H1 (cell line): ENCODE data around the gene PPIC. TPM values are rescaled to one million over a fixed set of nuclear protein-coding genes. Genes with fewer than 3 reads are reported as not detected.

Experiments
- CTCF ChIA-PET: fragments of 300-600 bp; sonication (Branson Sonifier 250); formaldehyde crosslinking; loops from one replicate; lab custom pipeline; 2021; ENCODE audit not compliant: partially characterized antibody; lab: Charles Lee
- POLR2A ChIA-PET: fragments of 300-600 bp; sonication (Branson Sonifier 250); formaldehyde crosslinking; loops from one replicate; lab custom pipeline; 2021; ENCODE audit warnings: inconsistent platforms; ENCODE audit not compliant: partially characterized antibody; lab: Charles Lee
- DNase-seq, 2 experiments: peaks; one replicate each; pipeline versions ENCODE4 v3.0.0 to v3.0.0-alpha.2; 2010 to 2022; ENCODE audit warnings: low spot score in 2 of 2, low read depth in 1 of 2, mixed read lengths in 1 of 2
- FAIRE-seq: peaks from 2 replicates; lab custom pipeline; 2011; peaks lifted over from hg19 to GRCh38; lab: Jason Lieb, UNC
- H2AFZ ChIP-seq: 2 replicates; pipeline ENCODE4 v1.8.1; 2012; ENCODE audit warnings: low read length, inconsistent platforms
- H2AK5ac ChIP-seq: 2 replicates; pipeline ENCODE4 v1.6.1; 2013; ENCODE audit warnings: low read depth, low read length
- H2BK120ac ChIP-seq: replicated peaks from 2 replicates; pipeline ENCODE3; 2013; ENCODE audit warnings: low read depth, low read length, inconsistent platforms
- H2BK12ac ChIP-seq: 2 replicates; pipeline ENCODE4 v1.6.1; 2013; ENCODE audit warnings: low read depth, low read length
- H2BK15ac ChIP-seq: 2 replicates; pipeline ENCODE4 v1.6.1; 2013; ENCODE audit warnings: low read length
- H2BK20ac ChIP-seq: 2 replicates; pipeline ENCODE4 v1.6.1; 2013; ENCODE audit warnings: low read length
- H2BK5ac ChIP-seq: 2 replicates; pipeline ENCODE4 v1.6.1; 2013; ENCODE audit warnings: low read depth, low read length
- H3K14ac ChIP-seq: 2 replicates; pipeline ENCODE4 v1.6.1; 2013; ENCODE audit warnings: inconsistent platforms; ENCODE audit not compliant: insufficient read length
- H3K18ac ChIP-seq: 2 replicates; pipeline ENCODE4 v1.6.1; 2013; ENCODE audit warnings: low read length; ENCODE audit errors: extremely low read depth
- H3K23ac ChIP-seq: 2 replicates; pipeline ENCODE4 v1.6.1; 2013; ENCODE audit warnings: inconsistent platforms; ENCODE audit not compliant: insufficient read length
- H3K23me2 ChIP-seq: 2 replicates; pipeline ENCODE4 v1.6.1; 2013; ENCODE audit warnings: low read depth, low read length
- H3K27ac ChIP-seq: 2 replicates; pipeline ENCODE4 v1.6.1; 2011; ENCODE audit warnings: low read depth, low read length, inconsistent platforms
- H3K27me3 ChIP-seq, 4 experiments: replicated peaks in 1 of 4; 1 replicate in 1 of 4; 2 replicates in 3 of 4; pipeline versions ENCODE4 v1.6.1 to v1.8.1; 2011 to 2013; ENCODE audit warnings: low read length in 3 of 4, mild to moderate bottlenecking in 3 of 4, inconsistent platforms in 2 of 4, mixed read lengths in 2 of 4, moderate library complexity in 1 of 4; ENCODE audit not compliant: control insufficient read depth in 3 of 4, insufficient read depth in 3 of 4; ENCODE audit errors: extremely low read depth in 1 of 4
- H3K36me3 ChIP-seq, 4 experiments: 2 replicates each; pipeline versions ENCODE4 v1.6.1 to v1.8.1; 2011 to 2013; ENCODE audit warnings: mild to moderate bottlenecking in 4 of 4, low read length in 3 of 4, moderate library complexity in 2 of 4, control low read depth in 1 of 4, inconsistent platforms in 1 of 4; ENCODE audit not compliant: insufficient read depth in 4 of 4, control insufficient read depth in 2 of 4
- H3K4ac ChIP-seq: replicated peaks from 2 replicates; pipeline ENCODE3; 2013; ENCODE audit warnings: low read length, low read depth, mixed read lengths, inconsistent platforms; ENCODE audit not compliant: insufficient read length
- H3K4me1 ChIP-seq, 4 experiments: replicated peaks in 1 of 4; 1 replicate in 1 of 4; 2 replicates in 3 of 4; pipeline versions ENCODE4 v1.6.1 to v1.8.1; 2011 to 2013; ENCODE audit warnings: low read length in 3 of 4, inconsistent platforms in 2 of 4, mixed read lengths in 1 of 4; ENCODE audit not compliant: insufficient read depth in 4 of 4, control insufficient read depth in 3 of 4
- H3K4me2 ChIP-seq, 2 experiments: 2 replicates each; pipeline versions ENCODE4 v1.6.1 to v1.8.1; 2011 to 2013; ENCODE audit warnings: low read depth in 2 of 2, low read length in 2 of 2, control low read depth in 1 of 2, inconsistent platforms in 1 of 2, mild to moderate bottlenecking in 1 of 2; ENCODE audit not compliant: insufficient read depth in 1 of 2
- H3K4me3 ChIP-seq, 4 experiments: fragments of 200-600, 300-600 bp in 1 of 4; sonication (generic), shearing (Covaris generic), sonication (Bioruptor Twin) in 1 of 4; 2 replicates each; pipeline versions ENCODE4 v1.5.1 to v1.8.1; 2011 to 2016; ENCODE audit warnings: low read length in 4 of 4, low read depth in 3 of 4, control low read depth in 2 of 4, inconsistent platforms in 2 of 4, mild to moderate bottlenecking in 2 of 4, mixed read lengths in 1 of 4, moderate library complexity in 1 of 4; ENCODE audit not compliant: insufficient read depth in 2 of 4; ENCODE audit errors: extremely low read depth in 1 of 4
- H3K56ac ChIP-seq: replicated peaks from 2 replicates; pipeline ENCODE3; 2013; ENCODE audit warnings: low read depth, mild to moderate bottlenecking, mixed read lengths, low read length, inconsistent platforms; ENCODE audit not compliant: insufficient read length
- H3K79me1 ChIP-seq: 2 replicates; pipeline ENCODE4 v1.6.1; 2013; ENCODE audit warnings: low read depth, low read length, control low read depth
- H3K79me2 ChIP-seq, 2 experiments: 2 replicates each; pipeline versions ENCODE4 v1.6.1 to v1.8.1; 2012 to 2013; ENCODE audit warnings: low read length in 2 of 2, mild to moderate bottlenecking in 2 of 2, inconsistent platforms in 1 of 2; ENCODE audit not compliant: insufficient read depth in 2 of 2, control insufficient read depth in 1 of 2
- H3K9ac ChIP-seq, 4 experiments: replicated peaks in 1 of 4; 1 replicate in 1 of 4; 2 replicates in 3 of 4; pipeline versions ENCODE4 v1.6.1 to v1.8.1; 2011 to 2013; ENCODE audit warnings: low read depth in 3 of 4, low read length in 3 of 4, control low read depth in 2 of 4, mild to moderate bottlenecking in 2 of 4, moderate library complexity in 2 of 4, inconsistent platforms in 1 of 4; ENCODE audit errors: extremely low read depth in 1 of 4
- H3K9me3 ChIP-seq, 2 experiments: 2 replicates each; pipeline versions ENCODE4 v1.6.1 to v1.8.1; 2012 to 2013; ENCODE audit warnings: mild to moderate bottlenecking in 2 of 2, moderate library complexity in 2 of 2, control low read depth in 1 of 2, inconsistent platforms in 1 of 2, low read depth in 1 of 2, low read length in 1 of 2, mixed read lengths in 1 of 2; ENCODE audit not compliant: insufficient read depth in 2 of 2
- H4K20me1 ChIP-seq, 2 experiments: replicated peaks in 1 of 2; 2 replicates each; pipeline versions ENCODE3 to v1.8.1; 2011 to 2013; ENCODE audit warnings: inconsistent platforms in 2 of 2, low read length in 2 of 2, mild to moderate bottlenecking in 1 of 2; ENCODE audit not compliant: insufficient read depth in 2 of 2, control insufficient read depth in 1 of 2
- H4K5ac ChIP-seq: 2 replicates; pipeline ENCODE4 v1.6.1; 2013; ENCODE audit warnings: low read length, low read depth, mixed read lengths, inconsistent platforms; ENCODE audit not compliant: insufficient read length
- H4K8ac ChIP-seq: 2 replicates; pipeline ENCODE4 v1.8.0; 2013; ENCODE audit warnings: mild to moderate bottlenecking, moderate library complexity, low read length, inconsistent platforms; ENCODE audit not compliant: insufficient read depth; ENCODE audit errors: extremely low read depth
- H4K91ac ChIP-seq: replicated peaks from 2 replicates; pipeline ENCODE3; 2013; ENCODE audit warnings: low read length, mixed read lengths, inconsistent platforms; ENCODE audit not compliant: insufficient read length
- CBX5 ChIP-seq: fragments of 300-800, 300-1000 bp; sonication (generic); IDR thresholded peaks from 2 replicates; pipeline ENCODE4 v1.7.1; 2016; ENCODE audit warnings: antibody characterized with exemption, low read length, low read depth
- SAP30 ChIP-seq: fragments of 300-600 bp; sonication (generic); IDR thresholded peaks from 2 replicates; pipeline ENCODE4 v1.7.1; 2012; ENCODE audit warnings: low read length, moderate library complexity, mild to moderate bottlenecking, inconsistent platforms; ENCODE audit not compliant: insufficient read depth, insufficient replicate concordance
- SIRT6 ChIP-seq: IDR thresholded peaks from one replicate; pipeline ENCODE4 v1.7.1; 2012; ENCODE audit warnings: low read length, inconsistent platforms
- TCF12 ChIP-seq: IDR thresholded peaks from 2 replicates; pipeline ENCODE4 v1.6.1; 2011; ENCODE audit warnings: low read depth, mild to moderate bottlenecking, low read length
- WGBS, 2 experiments: shearing (Covaris generic) in 1 of 2; methylation state at CpG; one replicate each; pipeline versions ENCODE4 v1.1.6 to v1.1.7; 2013 to 2015; ENCODE audit warnings: low lambda C conversion rate in 2 of 2, mixed read lengths in 2 of 2, inconsistent platforms in 1 of 2, low coverage in 1 of 2, missing lambda C conversion rate in 1 of 2; ENCODE audit not compliant: insufficient replicate concordance in 2 of 2, insufficient coverage in 1 of 2, insufficient read length in 1 of 2; ENCODE audit errors: extremely low coverage in 1 of 2, missing lambda C conversion rate in 1 of 2; 5-methylcytosine and 5-hydroxymethylcytosine counted together
- polyA plus RNA-seq, 7 experiments: library from polyadenylated mRNA; depleted of rRNA in 3 of 7; stranded (reverse) in 5 of 7; unstranded in 2 of 7; fragments of >200 nt in 5 of 7; fragments of 200-250 nt in 2 of 7; gene quantifications; 1 replicate in 5 of 7; 2 replicates in 1 of 7; 4 replicates in 1 of 7; pipeline versions ENCODE4 v1.2.1 to v1.2.3, GENCODE V29; 2011 to 2013; ENCODE audit warnings: missing spikeins in 2 of 7, mixed read lengths in 2 of 7
- total RNA-seq: library from RNA; stranded (reverse); fragmentation: NEBNext Ultra II Directional; extraction: Animal tissue kit (Norgen Biotek cat#: 25700); gene quantifications from 2 replicates; pipeline ENCODE4 v1.2.1, GENCODE V29; 2021
- TF ChIP-seq, protein P1 (sequence below): IDR thresholded peaks from 2 replicates; pipeline ENCODE4 v1.6.1; 2012; ENCODE audit warnings: low read length, inconsistent platforms

Gene PPIC
- total and polyA plus RNA-seq, 2 of the 8 experiments (the other 6 are each of a cell fraction or from before 2014, with no cell fraction given), result 8.5 to 10.4 TPM

DNA sequence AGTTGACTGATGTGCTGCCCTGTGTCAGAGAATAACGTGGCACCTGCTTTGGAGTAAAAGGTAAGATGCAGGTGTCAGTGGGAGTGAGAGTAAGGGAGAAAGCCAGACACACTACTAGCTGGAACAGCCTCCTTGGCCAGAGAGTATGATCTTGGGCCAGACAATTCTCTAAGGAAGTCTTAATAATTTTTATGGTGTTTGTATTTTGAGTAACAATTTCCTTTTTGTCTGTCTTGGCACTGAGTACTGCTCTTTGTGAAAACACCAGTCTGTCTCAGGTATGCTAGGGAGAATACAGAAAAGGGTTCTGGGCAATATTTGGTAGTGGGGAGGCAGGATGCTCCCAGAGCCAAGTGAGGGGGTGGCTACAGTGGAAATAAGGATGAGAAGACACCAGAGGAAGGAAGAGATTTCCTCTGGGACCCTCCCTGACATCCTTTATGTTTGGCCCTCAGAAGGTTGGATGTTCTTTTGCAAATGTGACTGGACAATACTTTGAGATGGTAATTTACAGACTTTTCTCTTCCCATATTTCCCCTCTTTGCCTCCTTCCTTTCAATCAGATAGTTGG is 31.9 kb upstream of the PPIC start:
- no peak overlapping the region for H3K14ac ChIP-seq
- 69% methylated on average over 1 of the region's 1 CpG; no CpG with 5 or more reads in 1 of the 2 experiments for WGBS, 2 experiments
- H3K4ac ChIP-seq, result no peak overlapping the region
- no peak overlapping the region for H2BK120ac ChIP-seq
- no peak overlapping the region for H2BK20ac ChIP-seq
- no peaks in the 10 kb centered on the region for H3K36me3 ChIP-seq
- H3K4me3 ChIP-seq, result no peak overlapping the region
- no peak overlapping the region for H3K18ac ChIP-seq
- no peaks in the 10 kb centered on the region for H3K79me1 ChIP-seq
- H4K8ac ChIP-seq, result no peak overlapping the region
- no peak overlapping the region for H3K4me2 ChIP-seq
- no peak overlapping the region for H2BK12ac ChIP-seq
- H3K9ac ChIP-seq, result no peak overlapping the region
- DNase-seq (no peak), FAIRE-seq (no peak)
- H3K56ac ChIP-seq, result no peak overlapping the region
- POLR2A ChIA-PET, result no interaction called here
- no peaks in the 10 kb centered on the region for H4K20me1 ChIP-seq
- TF ChIP-seq TCF12 (no peak), SAP30 (no peak), SIRT6 (no peak), CBX5 (no peak)
- TF ChIP-seq, protein P1, sequence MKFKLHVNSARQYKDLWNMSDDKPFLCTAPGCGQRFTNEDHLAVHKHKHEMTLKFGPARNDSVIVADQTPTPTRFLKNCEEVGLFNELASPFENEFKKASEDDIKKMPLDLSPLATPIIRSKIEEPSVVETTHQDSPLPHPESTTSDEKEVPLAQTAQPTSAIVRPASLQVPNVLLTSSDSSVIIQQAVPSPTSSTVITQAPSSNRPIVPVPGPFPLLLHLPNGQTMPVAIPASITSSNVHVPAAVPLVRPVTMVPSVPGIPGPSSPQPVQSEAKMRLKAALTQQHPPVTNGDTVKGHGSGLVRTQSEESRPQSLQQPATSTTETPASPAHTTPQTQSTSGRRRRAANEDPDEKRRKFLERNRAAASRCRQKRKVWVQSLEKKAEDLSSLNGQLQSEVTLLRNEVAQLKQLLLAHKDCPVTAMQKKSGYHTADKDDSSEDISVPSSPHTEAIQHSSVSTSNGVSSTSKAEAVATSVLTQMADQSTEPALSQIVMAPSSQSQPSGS, result no peak
- no peak overlapping the region for H2BK15ac ChIP-seq
- no peaks in the 10 kb centered on the region for H3K27me3 ChIP-seq
- H3K9me3 ChIP-seq, result no peaks in the 10 kb centered on the region
- no peak overlapping the region for H4K5ac ChIP-seq
- H4K91ac ChIP-seq, result no peak overlapping the region
- H2AK5ac ChIP-seq, result no peak overlapping the region
- no peak overlapping the region for H2AFZ ChIP-seq
- no peaks in the 10 kb centered on the region for H3K23me2 ChIP-seq
- H3K79me2 ChIP-seq, result no peaks in the 10 kb centered on the region
- CTCF ChIA-PET, result interaction anchor here (1.3 kb wide), 1 partner anchor 365 kb away, joined by 3 read pairs; no protein-coding TSS in a partner anchor
- no peak overlapping the region for H3K23ac ChIP-seq
- no peaks in the 10 kb centered on the region for H3K4me1 ChIP-seq
- H3K27ac ChIP-seq, result no peak overlapping the region
- no peak overlapping the region for H2BK5ac ChIP-seq
